ENCODE measurements around the gene SYNCRIP.

- no peak for TF ChIP-seq CTCF (conservative IDR thresholded peaks at IDR 0.05; ENCODE audit: low read depth, low read length)
- TF ChIP-seq EZH2 (IDR thresholded peaks at IDR 0.05; ENCODE audit: borderline replicate concordance, low read depth, low read length, poor library complexity, severe bottlenecking), result no peak
Measured at GRCh38 chr6:85673198-85674139, 30.8 kb upstream of the SYNCRIP start.
